Smooth muscle cell (in vitro differentiated cells): ENCODE data around the gene ZBTB21. TPM values are rescaled to one million over a fixed set of nuclear protein-coding genes. Genes with fewer than 3 reads are reported as not detected.

Source experiments
- DNase-seq: peaks from one replicate; lab custom pipeline; 2025; ENCODE audit not compliant: unreplicated experiment; lab: John Stamatoyannopoulos, UW
- H2AFZ ChIP-seq: fragments of 200-600 bp; sonication (generic); 2 replicates; pipeline ENCODE4 v1.6.0; 2016; ENCODE audit warnings: antibody characterized with exemption, low read depth, mild to moderate bottlenecking
- H3F3A ChIP-seq: fragments of 200-600 bp; sonication (generic); 2 replicates; pipeline ENCODE4 v1.6.0; 2017; ENCODE audit warnings: antibody characterized with exemption, low read depth
- H3K27ac ChIP-seq: fragments of 200-600 bp; sonication (generic); 2 replicates; pipeline ENCODE4 v1.5.1; 2016; ENCODE audit warnings: low read depth, mild to moderate bottlenecking
- H3K27me3 ChIP-seq: fragments of 200-600 bp; sonication (generic); 2 replicates; pipeline ENCODE4 v1.6.1; 2016; ENCODE audit warnings: low read depth, mild to moderate bottlenecking
- H3K36me3 ChIP-seq: fragments of 200-600 bp; sonication (generic); 2 replicates; pipeline ENCODE4 v1.5.1; 2016; ENCODE audit warnings: low read depth
- H3K4me1 ChIP-seq: fragments of 200-600 bp; sonication (generic); 2 replicates; pipeline ENCODE4 v1.5.1; 2016; ENCODE audit warnings: low read depth
- H3K4me2 ChIP-seq: fragments of 200-600 bp; sonication (generic); 2 replicates; pipeline ENCODE4 v1.6.0; 2016; ENCODE audit warnings: mild to moderate bottlenecking
- H3K4me3 ChIP-seq: fragments of 200-600 bp; sonication (generic); 2 replicates; pipeline ENCODE4 v1.5.1; 2016; ENCODE audit warnings: mild to moderate bottlenecking
- H3K79me2 ChIP-seq: fragments of 200-600 bp; sonication (generic); 2 replicates; pipeline ENCODE4 v1.6.0; 2016; ENCODE audit warnings: low read depth, mild to moderate bottlenecking
- H3K9ac ChIP-seq: fragments of 200-600 bp; sonication (generic); 2 replicates; pipeline ENCODE4 v1.6.0; 2016; ENCODE audit warnings: low read depth
- H3K9me3 ChIP-seq: fragments of 200-600 bp; sonication (generic); replicated peaks from 2 replicates; pipeline ENCODE4 v1.5.1; 2016; ENCODE audit warnings: low read depth
- H4K20me1 ChIP-seq: fragments of 200-600 bp; sonication (generic); 2 replicates; pipeline ENCODE4 v1.6.0; 2016; ENCODE audit warnings: low read depth
- WGBS: methylation state at CpG from one replicate; pipeline ENCODE4 v1.1.7; 2016; ENCODE audit warnings: low lambda C conversion rate; 5-methylcytosine and 5-hydroxymethylcytosine counted together
- polyA plus RNA-seq: library from polyadenylated mRNA; unstranded; fragments of >200 nt; fragmentation: Nextera tagmentation; extraction: Ambion mirVana; gene quantifications from 2 replicates; pipeline ENCODE4 v1.2.1, GENCODE V29; 2016
- total RNA-seq: library from RNA; depleted of rRNA; stranded (reverse); fragments of >200 nt; gene quantifications from 2 replicates; pipeline ENCODE4 v1.2.3, GENCODE V29; 2014
- TF ChIP-seq, protein P1 (sequence below): fragments of 200-600 bp; sonication (generic); IDR thresholded peaks from 2 replicates; pipeline ENCODE4 v1.5.1; 2017; ENCODE audit warnings: borderline replicate concordance, mild to moderate bottlenecking, antibody characterized with exemption; ENCODE audit not compliant: insufficient read depth, poor library complexity, severe bottlenecking

ZBTB21 gene
- total and polyA plus RNA-seq, 2 experiments from 2014 or later: 6.2 to 24.1 TPM

DNA sequence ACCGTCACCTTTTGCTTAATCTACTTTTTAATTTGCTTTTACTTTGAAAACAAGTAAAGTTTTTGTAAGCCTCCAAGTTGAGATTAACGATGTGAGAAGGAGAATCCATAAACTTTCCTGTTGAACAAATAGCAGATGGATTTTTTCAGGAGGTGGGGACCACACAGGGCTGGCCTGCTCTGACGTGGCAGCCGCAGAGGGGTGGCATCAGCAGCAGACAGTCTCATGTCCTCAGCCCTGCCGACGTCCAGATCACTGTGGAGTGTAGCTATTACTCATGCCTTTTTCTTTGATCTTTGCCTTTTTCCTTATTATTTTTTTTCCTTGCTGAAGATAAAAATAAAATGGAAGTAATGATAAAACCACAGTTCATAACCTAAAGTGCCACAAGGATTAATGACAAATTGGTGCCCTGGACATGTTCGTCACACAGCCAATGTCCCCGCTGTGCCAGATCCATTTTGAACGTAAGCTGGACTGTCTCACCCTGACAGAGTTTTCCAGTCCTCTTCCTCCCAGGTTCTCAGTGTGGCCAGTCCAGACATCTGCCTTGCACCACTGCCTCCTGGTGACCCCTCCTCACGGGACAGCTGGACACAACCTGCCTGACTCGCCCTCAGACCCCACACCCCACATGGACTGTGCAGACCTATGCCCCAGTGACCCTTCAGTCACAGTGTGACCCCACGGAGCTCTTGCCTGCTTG, 15.4 kb upstream of the ZBTB21 start:
- H3K4me2 ChIP-seq: peak overlapping the region; percentile 11
- H3K4me3 ChIP-seq: no peak overlapping the region
- TF ChIP-seq, protein P1, sequence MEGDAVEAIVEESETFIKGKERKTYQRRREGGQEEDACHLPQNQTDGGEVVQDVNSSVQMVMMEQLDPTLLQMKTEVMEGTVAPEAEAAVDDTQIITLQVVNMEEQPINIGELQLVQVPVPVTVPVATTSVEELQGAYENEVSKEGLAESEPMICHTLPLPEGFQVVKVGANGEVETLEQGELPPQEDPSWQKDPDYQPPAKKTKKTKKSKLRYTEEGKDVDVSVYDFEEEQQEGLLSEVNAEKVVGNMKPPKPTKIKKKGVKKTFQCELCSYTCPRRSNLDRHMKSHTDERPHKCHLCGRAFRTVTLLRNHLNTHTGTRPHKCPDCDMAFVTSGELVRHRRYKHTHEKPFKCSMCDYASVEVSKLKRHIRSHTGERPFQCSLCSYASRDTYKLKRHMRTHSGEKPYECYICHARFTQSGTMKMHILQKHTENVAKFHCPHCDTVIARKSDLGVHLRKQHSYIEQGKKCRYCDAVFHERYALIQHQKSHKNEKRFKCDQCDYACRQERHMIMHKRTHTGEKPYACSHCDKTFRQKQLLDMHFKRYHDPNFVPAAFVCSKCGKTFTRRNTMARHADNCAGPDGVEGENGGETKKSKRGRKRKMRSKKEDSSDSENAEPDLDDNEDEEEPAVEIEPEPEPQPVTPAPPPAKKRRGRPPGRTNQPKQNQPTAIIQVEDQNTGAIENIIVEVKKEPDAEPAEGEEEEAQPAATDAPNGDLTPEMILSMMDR: no peak
- H3K36me3 ChIP-seq: no peaks in the 10 kb centered on the region
- no peak for DNase-seq
- no peaks in the 10 kb centered on the region for H3K79me2 ChIP-seq
- no peaks in the 10 kb centered on the region for H3F3A ChIP-seq
- H4K20me1 ChIP-seq: no peaks in the 10 kb centered on the region
- H3K27ac ChIP-seq: peak overlapping the region; percentile 77
- 50% methylated on average over 12 of the region's 12 CpGs for WGBS
- H3K4me1 ChIP-seq: peaks cover 11% of the 10 kb centered on the region
- no peak overlapping the region for H2AFZ ChIP-seq
- peak overlapping the region; percentile 61 for H3K9ac ChIP-seq
- no peaks in the 10 kb centered on the region for H3K9me3 ChIP-seq
- H3K27me3 ChIP-seq: no peaks in the 10 kb centered on the region

DNA sequence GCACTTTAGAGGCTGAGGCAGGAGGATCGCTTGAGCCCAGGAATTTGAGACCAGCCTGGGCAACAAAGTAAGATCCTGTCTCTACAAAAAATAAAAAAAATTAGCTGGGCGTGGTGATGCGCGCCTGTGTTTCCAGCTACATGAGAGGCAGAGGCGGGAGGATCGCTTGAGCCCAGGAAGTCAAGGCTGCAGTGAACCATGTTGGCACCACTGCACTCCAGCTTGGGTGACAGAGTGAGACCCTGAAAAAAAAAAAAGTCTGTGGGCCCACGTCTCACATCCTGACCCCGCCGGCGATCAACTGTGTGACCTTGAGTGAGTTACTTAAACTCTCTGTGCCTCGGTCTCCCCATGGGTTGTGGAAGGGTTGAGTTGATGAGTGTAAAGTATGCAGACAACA, 12.7 kb upstream of the ZBTB21 start:
- no peak overlapping the region for H3K9ac ChIP-seq
- no peak overlapping the region for H2AFZ ChIP-seq
- H3K36me3 ChIP-seq: no peaks in the 10 kb centered on the region
- no peak for DNase-seq
- H3K27me3 ChIP-seq: no peaks in the 10 kb centered on the region
- no peak overlapping the region for H3K4me3 ChIP-seq
- H3K79me2 ChIP-seq: no peaks in the 10 kb centered on the region
- H4K20me1 ChIP-seq: no peaks in the 10 kb centered on the region
- TF ChIP-seq, protein P1: no peak
- WGBS: 95% methylated on average over 11 of the region's 11 CpGs
- H3K4me2 ChIP-seq: no peak overlapping the region
- peaks cover 11% of the 10 kb centered on the region for H3K4me1 ChIP-seq
- no peak overlapping the region for H3K27ac ChIP-seq
- no peaks in the 10 kb centered on the region for H3F3A ChIP-seq
- no peaks in the 10 kb centered on the region for H3K9me3 ChIP-seq

DNA sequence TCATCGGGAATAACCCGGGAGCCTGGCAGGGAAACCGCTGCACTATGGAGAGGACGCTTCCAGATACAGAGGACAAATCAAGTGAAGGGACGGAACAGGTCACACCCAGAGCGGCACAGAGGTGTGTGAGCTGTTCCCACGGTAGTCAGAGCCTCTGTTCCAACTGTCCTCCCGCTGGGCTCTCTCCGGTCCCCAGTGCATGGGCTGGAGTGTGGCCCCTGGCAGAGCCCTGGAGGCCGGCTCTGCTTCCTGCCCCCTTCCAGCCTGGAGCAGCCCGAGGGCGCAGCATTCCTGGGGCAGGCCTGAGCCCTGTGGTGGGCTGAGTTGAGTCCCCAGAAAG, 11.9 kb upstream of the ZBTB21 start:
- no peak for DNase-seq

More for the DNA sequence above, 11.9 kb upstream of the ZBTB21 start:
- Histone ChIP-seq H3K79me2 (no peaks in the 10 kb centered on the region), H3K27ac (no peak overlapping the region), H3K27me3 (no peaks in the 10 kb centered on the region), H3K4me3 (no peak overlapping the region), H4K20me1 (no peaks in the 10 kb centered on the region), H3K9ac (no peak overlapping the region), H3K9me3 (no peaks in the 10 kb centered on the region), H2AFZ (no peak overlapping the region), H3K36me3 (no peaks in the 10 kb centered on the region), H3K4me1 (peaks cover 11% of the 10 kb centered on the region), H3F3A (no peaks in the 10 kb centered on the region), H3K4me2 (no peak overlapping the region)
- 73% methylated on average over 12 of the region's 12 CpGs for WGBS
- TF ChIP-seq, protein P1: no peak
